GM10266 (cell line): ENCODE results near the gene SLC39A3.

Experiments used
- DNase-seq: peaks from one replicate; pipeline ENCODE4 v3.0.0; 2012; ENCODE audit errors: extremely low spot score
- TF ChIP-seq, protein P1 (sequence below): IDR thresholded peaks from 2 replicates; pipeline ENCODE4 v1.5.1; 2012; ENCODE audit warnings: mild to moderate bottlenecking, low read depth; ENCODE audit not compliant: control insufficient read depth, insufficient read depth; ENCODE audit errors: missing control alignments

The SLC39A3 gene

DNA sequence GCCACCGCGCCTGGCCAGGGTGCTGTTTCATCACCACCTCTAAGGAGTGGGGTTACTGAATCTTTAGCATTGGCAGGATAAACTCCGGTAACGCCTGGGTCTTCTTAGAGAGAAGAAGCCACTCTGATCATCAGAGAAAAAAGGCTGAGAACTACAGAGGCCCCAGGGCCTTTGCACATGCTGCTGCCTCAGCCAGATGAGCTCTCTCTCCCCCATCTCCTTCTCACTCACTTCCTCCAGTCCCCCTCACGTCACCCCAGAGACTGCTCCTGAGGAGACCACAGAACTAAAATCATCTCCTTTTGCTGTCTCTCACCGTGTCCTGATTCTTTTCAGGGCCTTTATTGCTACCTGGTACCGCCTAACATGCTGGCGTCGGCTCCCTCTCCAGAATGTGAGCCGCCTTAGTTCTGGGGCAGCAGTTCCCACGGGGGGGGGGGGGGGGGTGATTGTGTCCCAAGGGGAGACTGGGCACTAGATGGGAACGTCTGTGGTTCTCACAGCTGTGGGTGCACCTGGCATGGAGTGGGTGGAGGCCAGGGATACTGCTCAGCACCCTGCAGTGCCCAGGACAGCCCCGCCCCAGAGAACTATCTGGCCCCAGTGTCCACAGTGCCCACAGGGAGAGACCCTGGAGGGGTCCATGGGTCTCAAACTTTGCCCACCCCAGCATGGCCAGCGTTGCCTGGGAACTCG is 13.5 kb downstream of the SLC39A3 start:
- TF ChIP-seq, protein P1, sequence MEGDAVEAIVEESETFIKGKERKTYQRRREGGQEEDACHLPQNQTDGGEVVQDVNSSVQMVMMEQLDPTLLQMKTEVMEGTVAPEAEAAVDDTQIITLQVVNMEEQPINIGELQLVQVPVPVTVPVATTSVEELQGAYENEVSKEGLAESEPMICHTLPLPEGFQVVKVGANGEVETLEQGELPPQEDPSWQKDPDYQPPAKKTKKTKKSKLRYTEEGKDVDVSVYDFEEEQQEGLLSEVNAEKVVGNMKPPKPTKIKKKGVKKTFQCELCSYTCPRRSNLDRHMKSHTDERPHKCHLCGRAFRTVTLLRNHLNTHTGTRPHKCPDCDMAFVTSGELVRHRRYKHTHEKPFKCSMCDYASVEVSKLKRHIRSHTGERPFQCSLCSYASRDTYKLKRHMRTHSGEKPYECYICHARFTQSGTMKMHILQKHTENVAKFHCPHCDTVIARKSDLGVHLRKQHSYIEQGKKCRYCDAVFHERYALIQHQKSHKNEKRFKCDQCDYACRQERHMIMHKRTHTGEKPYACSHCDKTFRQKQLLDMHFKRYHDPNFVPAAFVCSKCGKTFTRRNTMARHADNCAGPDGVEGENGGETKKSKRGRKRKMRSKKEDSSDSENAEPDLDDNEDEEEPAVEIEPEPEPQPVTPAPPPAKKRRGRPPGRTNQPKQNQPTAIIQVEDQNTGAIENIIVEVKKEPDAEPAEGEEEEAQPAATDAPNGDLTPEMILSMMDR = no peak
- no peak for DNase-seq

DNA sequence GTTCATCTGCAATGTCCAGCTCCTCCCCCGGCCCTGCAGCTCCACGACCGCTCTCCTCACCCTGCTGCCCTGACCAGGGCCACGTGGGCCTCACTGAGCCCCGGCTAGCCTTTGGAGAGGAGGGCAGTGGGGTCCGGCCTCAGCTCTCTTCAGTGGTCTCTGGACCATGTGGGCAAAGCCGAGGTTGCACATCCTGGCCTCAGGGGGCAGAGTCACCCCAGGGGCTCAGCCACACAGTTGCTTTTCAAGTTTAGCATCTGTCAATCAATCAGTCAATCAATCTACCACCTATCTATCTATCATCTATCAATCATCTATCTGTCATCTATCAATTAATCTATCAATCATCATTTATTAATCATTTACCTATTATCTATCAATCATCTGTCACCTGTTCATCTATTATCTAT is 15.7 kb downstream of the SLC39A3 start:
- TF ChIP-seq, protein P1 = no peak
- DNase-seq = no peak

DNA sequence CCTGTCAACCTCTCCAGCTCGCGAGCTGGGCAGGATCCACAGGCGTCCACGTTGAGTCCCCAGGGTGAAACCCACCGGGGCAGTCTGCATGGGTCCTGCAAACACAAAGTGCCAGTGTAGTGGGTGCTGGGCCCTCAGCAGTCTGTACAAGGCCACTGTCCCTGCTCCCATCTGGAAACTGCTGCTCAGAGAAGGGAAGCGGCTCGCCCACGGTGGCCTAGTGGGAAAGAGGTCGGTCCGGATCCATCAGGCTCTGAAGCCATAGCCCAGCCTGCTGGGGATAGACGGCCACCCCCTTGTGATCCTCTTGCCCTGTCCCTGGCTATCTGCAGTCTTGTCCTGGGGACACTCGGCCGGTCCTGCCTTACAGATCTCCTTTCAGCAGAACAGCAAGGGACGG is 16.1 kb downstream of the SLC39A3 start:
- no peak for DNase-seq
- TF ChIP-seq, protein P1 = no peak

DNA sequence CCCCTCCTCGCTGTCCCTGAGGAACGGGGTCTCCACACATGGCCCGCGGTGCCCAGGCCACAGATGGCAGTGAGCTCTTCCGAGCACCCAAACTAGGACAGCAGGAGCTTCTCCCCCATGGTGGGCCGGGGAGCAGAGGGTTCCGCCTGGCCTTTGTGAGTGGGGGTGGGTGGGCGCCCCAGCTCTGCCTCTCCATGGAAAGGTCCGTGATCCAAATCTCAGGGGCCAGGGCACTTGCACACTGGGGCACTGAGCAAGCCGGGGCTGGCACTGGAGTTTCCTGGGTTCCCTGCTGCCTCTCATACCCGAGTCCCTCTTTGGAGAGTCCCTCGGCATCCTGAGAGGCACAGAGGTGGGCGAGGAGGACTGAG is 16.5 kb downstream of the SLC39A3 start:
- TF ChIP-seq, protein P1 = no peak
- DNase-seq = no peak

DNA sequence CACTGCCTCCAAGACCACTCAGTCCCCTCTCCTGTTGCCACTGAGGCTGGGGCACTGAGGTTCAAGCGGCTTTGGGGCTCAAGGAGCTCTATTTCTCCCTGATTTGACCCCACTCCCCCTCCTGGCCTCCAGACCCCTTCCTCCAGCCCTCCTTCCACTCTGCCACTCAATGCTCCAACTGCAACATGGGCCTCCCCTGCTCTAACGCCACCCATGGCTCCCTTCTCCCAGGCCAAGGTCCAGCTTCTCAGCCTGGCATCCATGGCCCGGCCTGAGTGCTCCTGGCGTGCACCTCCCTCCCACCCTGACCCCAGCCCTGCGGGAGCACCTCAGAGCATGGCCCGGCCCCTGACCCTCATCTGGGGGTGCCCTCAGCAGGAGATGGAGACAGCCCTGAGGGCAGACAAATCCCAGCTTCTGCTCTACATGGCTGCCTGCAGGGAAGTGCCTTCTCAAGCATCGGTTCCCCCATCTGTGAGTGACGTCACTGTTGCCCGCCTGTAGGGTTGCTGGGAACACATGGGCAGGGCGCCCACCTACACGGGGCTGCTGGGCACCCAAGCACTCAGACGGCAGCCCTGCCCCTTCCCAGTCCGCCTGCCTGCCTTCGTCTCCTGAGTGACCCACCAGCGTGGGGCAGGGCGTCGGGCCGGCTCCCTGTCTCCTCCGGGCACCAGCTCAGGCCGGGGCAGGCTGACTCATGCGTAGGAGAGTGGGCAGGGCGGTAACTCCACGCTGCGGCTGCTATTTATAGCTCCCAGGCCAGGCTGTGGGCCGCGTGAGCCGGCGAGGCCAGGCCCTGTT is 17.1 kb downstream of the SLC39A3 start:
- no peak for DNase-seq
- TF ChIP-seq, protein P1 = no peak

DNA sequence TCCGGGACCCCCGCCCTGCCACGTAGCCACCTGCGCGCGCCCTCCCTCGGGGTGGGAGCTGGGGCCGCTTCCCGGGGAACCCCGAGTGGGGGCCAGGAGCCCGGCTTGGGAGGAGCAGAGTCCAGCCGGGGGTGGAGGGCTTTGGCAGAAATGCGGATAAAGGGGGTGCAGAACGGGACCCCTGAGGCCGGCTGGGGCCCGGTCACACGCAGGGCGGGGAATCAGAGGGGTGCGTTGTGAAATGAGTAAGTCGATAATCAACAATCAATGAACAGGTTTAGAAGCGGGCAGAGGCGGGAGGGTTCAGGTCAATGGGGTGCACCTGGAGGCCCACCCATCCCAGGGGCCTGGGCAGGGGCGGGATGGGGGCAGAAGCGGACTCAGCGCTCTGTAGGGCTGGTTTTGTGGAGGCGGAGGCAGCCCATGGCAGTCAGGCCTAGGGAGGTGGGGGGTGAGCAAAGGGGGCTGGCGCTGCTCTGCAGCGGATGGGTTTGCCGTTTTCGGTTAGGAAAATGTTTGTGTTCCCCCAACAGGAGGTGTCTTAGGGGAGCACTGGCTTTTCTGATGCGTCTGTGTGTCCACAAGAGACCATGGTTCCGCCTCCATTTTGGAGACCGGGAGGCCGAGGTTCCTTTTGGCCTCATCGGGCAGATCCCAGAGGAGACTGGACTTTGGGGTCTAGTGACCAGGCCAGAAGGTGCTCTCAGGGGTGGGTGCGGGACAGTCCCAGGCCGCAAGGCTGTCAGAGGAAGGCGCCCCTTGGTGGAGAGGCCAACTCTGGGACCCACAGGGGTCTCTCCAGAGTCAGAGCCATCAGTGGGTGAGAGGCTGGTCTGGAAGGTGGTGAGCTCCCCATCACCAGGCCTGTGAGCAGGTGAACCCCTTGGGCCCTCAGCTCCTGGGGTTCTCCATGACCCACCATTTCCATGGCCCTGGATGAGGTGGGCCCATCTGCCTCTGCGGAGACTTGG is 18.0 kb downstream of the SLC39A3 start:
- DNase-seq = no peak
- TF ChIP-seq, protein P1 = no peak
